Measurements from ENCODE around the gene AGAP9.
A peak's percentile ranks its signal among the peaks of the same experiment; 100 is the strongest.
"Not testable (repeated sequence)": the region's sequence is repeated elsewhere in the genome, so short reads cannot be mapped to it uniquely, and the experiment has no call there.

The AGAP9 gene

DNA sequence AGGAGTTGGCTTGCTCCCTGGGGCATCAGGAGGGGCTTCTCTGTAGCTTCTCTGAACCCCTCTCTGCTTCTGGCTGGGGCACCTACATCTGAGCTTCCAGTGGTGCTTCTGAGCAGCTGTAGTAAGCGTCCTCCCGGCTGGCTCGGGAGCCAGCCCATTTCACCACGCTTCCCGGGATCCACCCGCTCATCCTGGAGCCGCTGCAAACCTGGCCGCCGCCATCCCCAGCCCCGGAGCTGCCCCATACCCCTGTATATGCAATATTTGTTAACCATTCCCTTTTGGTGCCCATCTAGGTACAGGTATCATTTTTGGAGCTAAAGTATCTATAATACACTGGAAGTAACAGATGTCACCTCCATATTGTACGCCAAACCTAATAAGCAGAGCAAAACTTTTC is 38.7 kb downstream of the AGAP9 start:
- not testable (repeated sequence) for DNase-seq (ENCODE audit: low spot score)

DNA sequence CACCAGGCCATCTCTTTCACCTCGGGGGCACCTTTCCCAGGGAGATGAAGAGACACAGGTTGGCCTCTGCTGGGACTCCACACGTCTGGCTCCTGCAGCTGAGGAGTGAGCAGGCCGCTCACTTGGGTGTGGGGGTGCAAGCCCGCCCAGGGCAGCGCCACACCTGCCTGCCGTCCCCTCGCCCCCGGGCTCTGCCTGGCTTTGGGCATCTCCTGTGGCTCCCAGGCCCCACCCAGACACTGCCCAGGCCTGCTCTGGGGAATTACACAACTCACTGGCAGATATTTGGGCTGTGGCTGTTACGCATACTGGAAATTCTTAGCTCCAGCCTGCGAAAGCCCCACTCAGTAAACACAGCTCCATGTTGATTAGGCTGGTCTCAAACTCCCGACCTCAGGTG is 39.5 kb downstream of the AGAP9 start, which contains the start of gene ANXA8:
TSS of gene ANXA8 (minus strand) at position 193 of the 400 bp plus-strand sequence. CDS start at position 11, 182 bp downstream.
- not testable (repeated sequence) for DNase-seq (ENCODE audit: low spot score)

GRCh38 chr10:47482367-47482766 is 41.1 kb downstream of the AGAP9 start:
- not testable (repeated sequence) for DNase-seq (ENCODE audit: low spot score)

GRCh38 chr10:47481768-47482181 is 41.7 kb downstream of the AGAP9 start:
- not testable (repeated sequence) for DNase-seq (ENCODE audit: low spot score)

DNA sequence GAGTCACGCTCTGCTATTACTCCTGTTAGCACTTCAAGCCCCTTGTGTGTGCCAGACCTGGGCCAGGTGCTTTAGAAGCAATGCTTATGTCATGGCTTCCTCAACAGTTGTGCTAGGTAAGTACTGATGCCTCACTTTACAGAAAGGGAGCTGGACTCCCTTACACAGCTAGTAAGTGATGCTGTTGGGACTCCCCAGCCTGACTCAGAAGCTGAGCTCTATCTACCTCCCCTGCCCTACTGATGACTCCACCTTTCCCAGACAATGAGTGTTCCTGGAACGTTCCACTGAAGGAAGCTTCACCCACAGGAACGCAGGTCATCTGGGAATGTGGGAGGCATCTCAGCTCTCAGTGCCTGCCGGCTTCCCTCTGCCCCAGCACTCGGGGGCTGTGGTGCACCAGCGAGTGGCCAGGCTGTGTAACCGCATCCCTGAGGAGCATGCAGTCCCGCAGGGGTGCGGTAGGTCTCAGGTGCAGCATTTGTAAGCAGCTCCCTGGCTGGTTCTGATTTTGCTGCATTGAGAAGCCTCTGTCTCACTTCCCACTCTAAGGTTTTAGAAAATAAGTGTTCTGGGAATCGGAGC is 42.2 kb downstream of the AGAP9 start:
- not testable (repeated sequence) for DNase-seq (ENCODE audit: low spot score)

DNA sequence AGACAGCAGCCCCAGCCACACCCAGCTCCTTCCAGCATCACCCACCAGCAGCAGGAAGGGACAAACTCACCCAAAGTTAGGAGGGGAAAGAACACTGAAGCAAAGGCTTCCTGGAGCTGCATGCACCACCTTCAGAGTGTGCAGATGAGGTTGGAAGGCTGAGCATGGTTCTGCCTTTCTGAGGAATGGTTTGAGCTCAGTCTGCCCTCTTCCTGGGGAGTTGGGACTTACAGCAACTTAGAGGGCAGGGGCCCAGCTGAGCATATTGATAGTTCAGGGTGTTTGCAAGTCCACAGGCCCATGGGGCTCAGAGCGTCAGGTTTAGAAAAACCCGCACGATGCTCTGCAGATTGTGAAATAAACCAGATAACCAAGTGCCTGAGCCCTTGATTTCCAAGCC is 43.3 kb downstream of the AGAP9 start:
- DNase-seq (ENCODE audit: low spot score) = not testable (repeated sequence)

GRCh38 chr10:47478114-47478513 is 45.3 kb downstream of the AGAP9 start:
- DNase-seq (ENCODE audit: low spot score) = not testable (repeated sequence)

DNA sequence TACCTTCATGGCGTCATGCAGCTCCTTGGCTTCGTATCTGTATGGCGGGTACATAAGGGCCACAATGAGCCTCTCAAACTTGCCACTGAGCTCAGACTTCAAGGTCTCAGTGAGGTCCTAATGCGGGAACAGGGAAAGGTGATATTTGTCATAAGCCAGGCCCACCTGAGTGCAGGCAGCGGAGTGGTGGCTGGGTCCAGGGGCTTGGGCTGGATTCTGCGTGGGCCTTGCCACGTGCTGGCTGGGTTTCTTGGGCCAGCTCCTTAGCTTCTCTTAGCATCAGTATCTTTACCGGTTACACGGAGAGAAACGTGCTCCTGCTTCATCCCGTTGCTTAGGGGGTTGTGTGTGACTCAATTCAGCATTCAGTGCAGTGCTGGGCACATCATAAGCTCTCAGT is 46.4 kb downstream of the AGAP9 start:
- not testable (repeated sequence) for DNase-seq (ENCODE audit: low spot score)

- not testable (repeated sequence) for DNase-seq (ENCODE audit: low spot score)
Measured at GRCh38 chr10:47475101-47475500, 48.3 kb downstream of the AGAP9 start.

GRCh38 chr10:47473516-47473915 is 49.9 kb downstream of the AGAP9 start:
- not testable (repeated sequence) for DNase-seq (ENCODE audit: low spot score)

- not testable (repeated sequence) for DNase-seq (ENCODE audit: low spot score)
Measured at GRCh38 chr10:47472647-47473046, 50.8 kb downstream of the AGAP9 start.

DNA sequence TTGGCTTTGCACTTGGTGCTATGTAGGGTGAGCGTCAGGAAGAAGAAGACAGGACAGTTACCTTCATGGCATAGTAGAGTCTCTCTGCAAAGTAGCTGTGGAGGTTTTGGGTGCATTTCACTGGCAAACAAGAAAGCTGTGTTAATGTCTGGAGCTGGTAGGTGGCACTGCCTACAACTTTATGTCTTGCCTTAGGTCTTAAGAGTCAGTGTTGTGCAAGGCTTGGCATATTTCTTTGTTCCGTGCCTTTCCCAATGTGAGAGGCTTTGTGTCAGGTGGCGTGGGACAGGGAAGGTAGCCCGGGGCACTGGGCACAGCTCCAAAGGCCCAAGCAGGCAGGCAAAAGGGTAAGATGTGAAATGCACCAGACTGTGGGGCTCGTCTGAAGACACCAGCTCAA is 51.4 kb downstream of the AGAP9 start:
- DNase-seq (ENCODE audit: low spot score) = not testable (repeated sequence)

DNA sequence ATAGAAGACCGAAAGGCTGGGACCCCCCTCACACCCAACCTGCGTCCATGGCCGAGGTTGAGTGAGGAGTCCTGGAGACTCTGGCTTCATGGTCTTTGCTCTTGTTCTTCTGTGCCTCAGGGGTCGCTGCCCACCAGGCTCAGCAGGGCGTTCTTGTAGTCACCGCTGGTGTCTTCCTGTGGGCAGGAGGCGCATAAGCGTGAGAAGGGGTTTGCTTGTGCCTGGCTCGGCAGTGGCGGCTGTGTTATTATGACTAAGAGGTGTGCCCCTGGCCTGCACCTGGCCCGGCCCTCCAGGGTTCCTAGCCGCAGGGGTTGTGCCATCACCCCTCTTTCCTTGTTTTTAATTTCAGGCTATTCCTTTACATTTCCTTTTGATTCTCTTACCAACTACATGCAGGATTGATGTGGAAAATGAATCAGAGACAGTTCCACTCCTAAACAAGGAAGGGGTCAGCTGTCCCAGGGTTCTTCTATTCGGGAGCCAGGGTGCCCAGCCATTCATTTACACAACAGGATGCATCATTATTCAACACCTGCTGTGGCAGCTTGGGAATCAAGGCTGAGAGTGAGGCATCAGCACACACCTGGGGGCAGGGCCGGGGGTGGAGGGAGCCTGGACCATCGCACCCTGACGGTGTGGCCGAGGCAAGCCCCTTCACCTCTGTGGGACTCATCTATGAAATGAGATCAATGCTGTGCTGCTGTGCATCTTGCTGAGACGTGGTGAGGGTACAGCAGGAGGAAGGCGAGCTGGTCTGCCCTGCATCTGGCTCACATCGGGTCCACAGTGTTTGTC is 54.5 kb downstream of the AGAP9 start:
- DNase-seq (ENCODE audit: low spot score) = not testable (repeated sequence)

DNA sequence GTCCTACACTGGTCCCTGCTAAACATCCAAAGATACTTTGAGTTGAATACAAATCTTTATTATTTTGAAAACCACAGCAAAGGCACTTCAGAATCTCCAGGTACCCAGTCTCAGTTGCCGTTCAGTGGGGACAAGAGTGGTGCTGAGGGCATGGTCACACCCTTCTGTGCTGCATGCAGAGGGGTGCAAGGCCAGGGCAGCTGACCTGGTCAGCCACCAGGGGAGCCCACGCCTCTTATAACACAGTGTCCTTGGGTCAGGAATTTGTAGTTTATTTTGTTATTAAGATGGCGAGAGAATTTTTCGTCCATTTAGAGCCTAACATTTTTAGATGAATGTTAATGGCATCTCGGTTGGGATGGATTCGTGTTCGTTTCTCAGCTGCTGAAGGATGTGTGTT is 55.5 kb downstream of the AGAP9 start:
- not testable (repeated sequence) for DNase-seq (ENCODE audit: low spot score)

DNA sequence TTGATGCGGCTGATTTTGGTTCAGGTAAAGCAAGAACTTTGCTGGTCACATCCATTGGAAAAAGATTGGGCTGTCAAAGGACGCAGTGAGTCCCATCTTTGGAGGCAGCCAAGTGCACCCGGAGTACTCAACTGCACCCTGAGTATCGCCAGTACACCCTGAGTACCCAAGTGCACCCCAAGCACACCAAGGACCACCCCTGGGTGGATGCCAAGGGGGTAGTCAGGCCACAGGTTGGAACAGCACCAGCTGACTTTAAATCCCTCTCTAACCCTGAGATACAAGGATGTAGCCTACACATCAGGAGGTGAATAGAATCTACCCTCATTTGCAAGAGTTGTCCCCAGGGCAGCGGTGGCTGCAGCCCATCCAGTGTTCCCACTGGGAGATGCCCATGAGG is 56.0 kb downstream of the AGAP9 start:
- not testable (repeated sequence) for DNase-seq (ENCODE audit: low spot score)

GRCh38 chr10:47465216-47465917 is 58.1 kb downstream of the AGAP9 start:
- not testable (repeated sequence) for DNase-seq (ENCODE audit: low spot score)

DNA sequence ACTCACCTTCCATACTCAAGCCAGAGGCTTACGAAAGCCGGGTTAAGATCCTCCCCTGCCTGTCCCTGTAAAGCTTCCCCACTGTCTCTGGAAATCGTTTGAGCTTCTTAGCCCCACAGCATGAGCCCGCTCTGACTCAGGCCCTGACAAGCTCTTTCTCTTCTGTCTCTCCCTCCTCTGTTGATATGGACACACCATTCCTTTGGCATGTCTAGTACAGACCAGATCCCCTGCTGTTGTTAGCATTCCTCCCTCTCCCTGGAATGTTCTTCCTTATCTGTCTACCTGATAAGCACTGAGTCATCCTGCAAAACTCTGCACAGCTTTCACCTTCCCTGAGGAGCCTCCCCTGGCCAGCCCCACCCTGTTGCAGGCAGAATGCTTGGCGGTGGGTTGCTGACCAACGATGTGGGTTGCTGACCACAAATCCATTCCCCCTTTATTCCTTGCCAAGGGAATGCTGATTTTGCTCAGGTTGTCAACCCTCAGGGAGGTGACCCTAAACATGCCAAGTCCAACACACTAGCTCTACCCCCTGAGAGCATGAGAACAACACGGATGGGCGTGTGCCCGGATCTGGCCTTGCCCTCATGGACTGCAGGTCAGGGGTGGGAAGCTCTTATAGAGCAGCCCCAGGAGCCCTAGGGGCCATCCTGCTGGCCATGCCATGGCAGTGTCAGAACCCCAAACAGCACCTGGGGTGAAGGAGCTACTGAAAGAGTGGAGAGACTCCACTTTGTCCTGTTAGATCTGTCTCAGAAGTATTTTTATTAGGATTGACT is 60.7 kb downstream of the AGAP9 start:
- DNase-seq (ENCODE audit: low spot score) = not testable (repeated sequence)

GRCh38 chr10:47461261-47461687 is 62.2 kb downstream of the AGAP9 start:
- DNase-seq (ENCODE audit: low spot score) = peak; percentile 23

- DNase-seq (ENCODE audit: low spot score) = peak; percentile 39
Measured at GRCh38 chr10:47458466-47459154, 64.8 kb downstream of the AGAP9 start.

- no peak for DNase-seq (ENCODE audit: low spot score)
Measured at GRCh38 chr10:47457826-47458225, 65.6 kb downstream of the AGAP9 start.

DNA sequence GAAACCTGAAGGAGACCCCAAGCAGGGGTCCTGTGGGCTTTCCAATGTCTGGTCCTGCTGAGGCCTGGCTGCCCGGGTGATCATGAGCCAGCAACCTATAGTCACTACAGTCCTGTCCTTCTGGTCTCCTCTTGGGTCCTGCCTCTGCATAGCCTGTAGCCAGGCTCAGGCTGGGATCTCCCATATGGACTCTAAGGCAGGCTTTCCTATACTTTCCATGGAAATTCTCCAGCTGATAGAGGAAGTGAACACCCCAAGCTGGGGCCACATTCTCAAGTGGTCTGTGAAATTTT is 66.0 kb downstream of the AGAP9 start:
- no peak for DNase-seq (ENCODE audit: low spot score)

All from LoVo (cell line).